Dedifferentiated amniotic fluid mesenchymal stem cell (primary cell): ENCODE data around the gene GOLGA6A.
"Not testable (repeated sequence)": the region's sequence is repeated elsewhere in the genome, so short reads cannot be mapped to it uniquely, and the experiment has no call there.

Experiments used
- DNase-seq: peaks from one replicate; pipeline ENCODE4 v3.0.0-alpha.2; 2016; ENCODE audit errors: extremely low spot score

Gene GOLGA6A

GRCh38 chr15:74052271-74053260 lies 29.8 kb downstream of the GOLGA6A start:
- DNase-seq = not testable (repeated sequence)

GRCh38 chr15:74050556-74051234 lies 31.7 kb downstream of the GOLGA6A start:
- DNase-seq = peak; percentile 26

DNA sequence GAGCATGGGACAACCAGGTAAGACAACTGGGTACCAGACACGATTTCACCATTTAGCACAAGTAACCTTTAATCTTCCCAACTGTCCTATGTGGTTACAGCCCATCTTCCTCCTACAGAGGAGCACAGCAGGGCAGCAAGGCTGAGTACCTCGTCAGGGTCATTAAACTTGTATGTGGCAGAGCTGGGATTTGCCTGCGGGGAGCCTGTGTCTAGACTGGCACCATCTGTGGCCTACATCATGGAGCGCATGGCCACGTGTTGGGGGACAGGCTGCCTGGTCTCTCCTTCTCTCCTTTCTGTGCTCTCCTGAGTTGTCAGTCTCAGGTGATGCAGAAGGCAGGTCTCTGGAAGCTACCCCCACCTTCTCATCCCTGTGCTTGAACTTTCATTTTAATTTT lies 32.2 kb downstream of the GOLGA6A start:
- DNase-seq = no peak

GRCh38 chr15:74046275-74046674 lies 36.1 kb downstream of the GOLGA6A start:
- DNase-seq = no peak

- no peak for DNase-seq
Observed at GRCh38 chr15:74045636-74046274, 36.6 kb downstream of the GOLGA6A start.

- DNase-seq = no peak
Observed at GRCh38 chr15:74045184-74045583, 37.2 kb downstream of the GOLGA6A start.

GRCh38 chr15:74044267-74045110 lies 37.9 kb downstream of the GOLGA6A start:
- DNase-seq = no peak

DNA sequence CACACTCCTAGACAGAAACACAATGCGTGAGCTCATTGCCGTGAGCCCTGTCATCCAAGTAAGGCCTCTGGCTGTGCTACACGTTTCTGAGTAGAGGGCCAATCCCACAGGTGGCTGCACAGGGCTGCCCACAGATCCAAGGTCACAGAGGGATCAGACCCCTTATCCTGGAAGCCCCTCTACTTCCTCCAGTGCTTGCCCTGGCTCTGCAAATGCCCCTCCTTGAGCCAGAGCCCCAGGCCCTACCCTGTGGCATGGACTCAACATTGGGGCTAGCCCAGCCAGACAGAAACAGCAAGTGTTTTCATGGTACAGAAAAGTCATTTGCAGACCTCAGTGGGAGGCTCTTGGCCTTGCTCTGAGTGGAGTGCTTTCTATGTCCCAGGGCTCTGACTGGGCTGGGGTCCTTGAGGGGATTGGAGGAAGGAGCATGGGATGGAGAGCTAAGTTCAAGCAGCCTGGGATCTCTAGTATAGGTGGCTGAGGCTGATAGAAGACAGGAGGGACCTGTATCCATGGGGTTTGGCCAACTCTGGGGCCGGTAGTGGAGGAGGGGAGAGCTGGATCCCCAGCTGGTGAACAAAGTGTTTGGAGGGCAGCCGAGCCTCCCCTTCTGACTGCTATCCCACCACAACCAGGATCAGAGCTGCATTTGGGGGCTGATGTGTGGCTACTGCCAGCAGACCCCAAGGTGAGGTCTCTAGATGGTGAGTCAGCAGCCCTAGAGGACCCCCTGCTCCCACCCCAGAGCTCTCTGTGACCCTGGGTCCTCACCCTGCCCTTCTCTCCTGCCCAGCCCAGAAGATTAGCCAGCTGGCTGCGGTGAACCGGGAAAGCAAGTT lies 38.7 kb downstream of the GOLGA6A start:
- DNase-seq = no peak

- no peak for DNase-seq
Observed at GRCh38 chr15:74042603-74043424, 39.5 kb downstream of the GOLGA6A start.

DNA sequence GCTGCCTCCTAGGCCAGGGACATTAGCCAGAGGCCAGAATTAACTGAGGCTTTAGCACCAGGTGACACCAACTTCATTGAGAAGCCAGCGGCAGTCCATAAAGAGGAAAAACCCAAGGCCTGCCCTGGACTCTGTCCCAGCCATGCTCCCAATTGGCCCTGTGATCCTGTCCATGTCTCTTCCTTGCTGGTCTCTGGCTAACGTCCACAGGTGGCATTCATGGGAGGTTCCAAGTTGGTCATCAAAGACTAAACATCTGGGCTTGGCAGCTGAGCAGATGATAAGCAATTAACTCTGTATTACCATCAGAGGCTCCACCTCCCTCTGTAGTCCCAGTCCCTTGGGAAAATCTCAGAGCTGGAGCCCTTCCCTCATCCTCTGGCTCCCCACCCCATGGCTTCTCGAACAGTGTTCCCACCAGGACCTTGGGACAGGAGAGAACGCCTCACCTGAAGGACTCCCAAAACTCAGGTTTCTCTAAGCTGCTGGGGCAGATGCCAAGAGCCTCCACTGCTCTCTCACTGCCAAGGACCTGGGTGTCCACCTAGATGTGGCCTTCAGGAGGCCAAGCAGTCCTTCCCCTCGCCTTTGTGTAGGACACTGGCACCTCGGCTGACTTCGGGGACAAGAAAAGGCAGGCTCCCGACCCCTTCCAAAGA lies 40.4 kb downstream of the GOLGA6A start:
- no peak for DNase-seq

DNA sequence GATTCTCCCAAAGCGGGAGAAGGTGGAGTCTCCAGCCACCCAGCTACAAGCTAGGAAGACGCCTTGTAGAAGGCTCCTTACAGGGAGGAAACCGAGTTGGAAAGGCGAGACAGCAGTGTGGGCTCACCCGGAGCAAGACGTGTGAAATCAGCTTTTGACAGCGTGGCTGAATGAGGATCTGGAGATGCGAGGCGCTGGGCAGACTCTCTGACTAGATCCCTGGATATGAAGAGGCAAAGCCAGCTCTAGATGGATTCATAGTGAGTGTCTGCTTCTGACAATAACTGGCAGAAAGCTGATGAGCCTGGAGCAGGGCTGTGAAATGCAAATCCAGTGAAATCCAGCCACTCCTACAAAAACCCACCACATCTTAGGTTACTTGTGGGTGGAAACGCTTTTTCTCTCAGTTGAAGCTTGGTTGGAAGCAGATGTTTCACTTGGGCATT lies 41.0 kb downstream of the GOLGA6A start:
- no peak for DNase-seq

DNA sequence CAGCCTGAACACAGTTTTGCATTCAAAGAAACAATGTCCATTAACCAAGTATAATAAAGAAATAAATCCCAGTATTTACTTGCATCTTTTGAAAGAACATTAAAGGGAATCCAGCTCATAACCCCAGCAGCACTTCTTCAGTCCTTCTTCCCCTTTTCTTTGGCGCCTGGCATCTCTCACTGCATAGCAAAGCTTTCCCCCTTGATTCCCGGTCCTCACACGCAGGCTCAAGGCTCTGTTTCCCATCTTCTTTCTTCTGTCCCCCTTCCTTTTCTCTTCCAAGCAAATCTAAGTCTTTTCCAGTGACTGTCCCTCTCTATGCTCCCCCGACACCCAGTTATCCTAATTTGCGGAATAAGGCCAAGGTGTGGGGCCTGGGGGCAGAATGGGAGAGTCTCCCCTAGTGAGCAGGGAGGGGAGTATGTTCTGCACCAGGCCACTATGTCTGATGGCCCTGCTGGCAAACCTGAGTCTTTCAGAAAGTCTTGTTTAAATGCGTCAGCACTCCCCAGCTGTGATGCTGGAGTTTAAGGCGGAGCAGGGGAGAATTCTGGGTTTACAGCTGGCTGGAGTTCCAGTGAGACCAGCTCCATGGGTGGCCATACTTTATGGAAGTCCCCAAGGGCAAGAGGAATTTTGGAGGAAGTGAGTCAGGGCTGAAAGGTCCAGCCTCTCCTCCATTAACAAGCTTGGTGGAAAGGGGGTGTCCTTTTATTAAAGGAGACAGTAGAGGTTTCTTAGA lies 42.1 kb downstream of the GOLGA6A start:
- peak; percentile 61 for DNase-seq

DNA sequence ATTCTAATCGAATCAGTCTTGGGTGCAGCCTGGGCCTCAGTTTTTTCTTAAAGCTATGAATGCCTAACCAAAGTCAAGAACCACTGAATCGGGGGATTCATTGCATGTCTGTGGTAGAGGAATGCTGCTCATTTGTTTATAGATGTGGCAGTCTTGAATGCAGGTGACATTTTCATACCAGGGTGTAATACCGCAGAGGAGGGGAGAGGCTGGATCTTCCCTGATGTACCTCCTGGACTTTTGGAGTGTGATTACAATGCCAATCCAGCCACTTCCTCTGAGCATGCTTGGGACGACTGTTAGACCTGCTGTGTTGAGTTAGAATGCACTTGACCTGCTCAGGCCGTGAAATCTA lies 42.7 kb downstream of the GOLGA6A start:
- no peak for DNase-seq

DNA sequence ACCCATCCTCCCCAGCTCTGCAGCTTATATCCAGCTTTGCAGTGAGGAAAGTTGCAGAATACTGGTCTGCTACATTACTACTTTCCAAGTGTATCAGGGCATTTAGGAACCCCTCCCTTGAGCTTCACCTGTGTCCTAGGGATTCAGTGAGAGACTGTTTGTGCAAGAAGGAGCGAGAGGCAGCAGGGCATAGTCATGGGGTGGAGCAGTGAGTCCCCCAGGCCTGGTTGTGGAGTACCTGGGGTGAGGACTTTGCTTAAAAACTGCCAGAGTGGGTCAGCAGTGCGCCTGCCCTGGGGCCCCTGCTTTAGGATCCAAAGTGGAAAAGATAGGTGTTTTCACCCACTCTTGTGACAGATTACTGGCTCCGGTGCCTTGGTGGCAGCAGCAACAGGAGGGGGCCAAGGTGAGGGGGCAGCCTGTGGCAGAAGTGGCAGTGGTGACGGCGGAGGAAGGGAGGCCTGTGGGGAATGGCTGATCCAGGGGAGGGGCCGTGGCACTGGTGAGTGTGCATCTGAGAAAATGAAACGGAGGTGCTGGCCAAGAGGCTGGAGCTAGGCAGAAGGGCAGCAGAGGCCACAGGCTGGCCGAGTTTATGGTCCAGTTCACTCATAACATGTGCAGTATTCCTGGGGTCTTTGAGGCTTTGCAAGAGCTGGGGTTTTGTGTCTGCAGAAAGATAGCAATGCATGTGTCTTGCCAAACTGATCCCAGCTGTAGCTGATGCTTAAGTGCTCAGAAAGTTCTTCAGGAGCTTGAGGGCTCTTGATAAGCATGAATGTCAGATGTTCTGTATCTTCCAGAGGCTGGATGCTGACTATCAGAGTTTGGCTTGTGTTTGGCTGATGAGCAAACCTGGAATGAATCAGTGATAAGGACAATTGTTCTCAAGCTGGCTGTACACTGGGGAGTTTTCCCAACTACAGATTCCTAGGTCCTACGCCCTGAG lies 43.4 kb downstream of the GOLGA6A start:
- no peak for DNase-seq

- no peak for DNase-seq
Observed at GRCh38 chr15:74037171-74038117, 44.9 kb downstream of the GOLGA6A start.
